ENCODE results near the gene SYT13.
A peak's percentile ranks its signal among the peaks of the same experiment; 100 is the strongest.

- TF ChIP-seq POLR2A (IDR thresholded peaks at IDR 0.05; ENCODE audit: low read depth, low read length), result no peak
- peak; percentile 4 to 21 for TF ChIP-seq CTCF (IDR thresholded peaks at IDR 0.05; ENCODE audit: extremely low read depth in 1 of 2, insufficient read depth in 1 of 2, low read depth in 1 of 2, low read length in 2 of 2)
- TF ChIP-seq POLR2AphosphoS5 (IDR thresholded peaks at IDR 0.05; ENCODE audit: insufficient read depth, low read depth, low read length), result no peak
- no peak for TF ChIP-seq JUN (IDR thresholded peaks at IDR 0.05; ENCODE audit: borderline replicate concordance, insufficient read depth, insufficient read length, low read depth)
- no peak for TF ChIP-seq EZH2 (IDR thresholded peaks at IDR 0.05; ENCODE audit: borderline replicate concordance, low read depth, low read length, severe bottlenecking)
- TF ChIP-seq MAX (IDR thresholded peaks at IDR 0.05; ENCODE audit: insufficient read depth, insufficient read length), result no peak
These were observed 73.4 kb downstream of the SYT13 start for GRCh38 chr11:45212566-45213315.
